ENCODE results near the gene RSPH3. TPM values are rescaled to one million over a fixed set of nuclear protein-coding genes. Genes with fewer than 3 reads are reported as not detected.

RSPH3 gene
- total and polyA plus RNA-seq, 2 of the 8 experiments (the other 6 are each of a cell fraction or from before 2014, with no cell fraction given) = 0.60 to 2.7 TPM

DNA sequence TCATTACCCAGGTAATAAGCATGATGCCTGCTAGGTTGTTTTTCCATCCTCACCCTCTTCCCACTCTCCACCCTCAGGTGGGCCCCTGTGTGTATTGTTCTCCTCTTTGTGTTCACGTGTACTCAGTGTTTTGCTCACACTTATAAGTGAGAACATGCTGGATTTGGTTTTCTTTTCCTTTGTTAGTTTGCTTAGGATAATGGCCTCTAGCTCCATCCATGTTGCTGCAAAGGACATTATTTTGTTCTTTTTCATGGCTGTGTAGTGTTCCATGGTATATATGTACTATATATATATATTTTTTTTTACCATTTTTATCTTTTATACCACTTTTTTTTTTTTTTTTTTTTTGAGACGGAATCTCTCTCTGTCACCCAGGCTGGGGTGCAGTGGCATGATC, 71.9 kb downstream of the RSPH3 start:
- Histone ChIP-seq H3K4me1 (replicated peaks in 1 of 4; ENCODE audit: control insufficient read depth in 3 of 4, insufficient read depth in 4 of 4, low read length in 3 of 4) (peaks cover 0 to 6% (median 3%) of the 10 kb centered on the region in 4 experiments; a peak in 3 of 7 replicates), H3K23me2 (ENCODE audit: low read depth, low read length) (no peaks in the 10 kb centered on the region; the same call in 1 of the 2 replicates), H3K27ac (ENCODE audit: low read depth, low read length) (no peak overlapping the region), H2AFZ (ENCODE audit: low read length) (no peak overlapping the region), H2BK20ac (ENCODE audit: low read length) (no peak overlapping the region), H3K18ac (ENCODE audit: extremely low read depth, low read length) (no peak overlapping the region), H3K4ac (replicated peaks; ENCODE audit: insufficient read length, low read depth, low read length) (no peak overlapping the region), H2BK15ac (ENCODE audit: low read length) (no peak overlapping the region), H3K4me2 (ENCODE audit: insufficient read depth in 1 of 2, low read depth in 2 of 2, low read length in 2 of 2) (no peak overlapping the region), H2BK120ac (replicated peaks; ENCODE audit: low read depth, low read length) (no peak overlapping the region), H3K27me3 (replicated peaks in 1 of 4; ENCODE audit: control insufficient read depth in 3 of 4, extremely low read depth in 1 of 4, insufficient read depth in 3 of 4, low read length in 3 of 4) (no peaks in the 10 kb centered on the region), H3K56ac (replicated peaks; ENCODE audit: insufficient read length, low read depth, low read length) (no peak overlapping the region), H4K20me1 (replicated peaks in 1 of 2; ENCODE audit: control insufficient read depth in 1 of 2, insufficient read depth in 2 of 2, low read length in 2 of 2) (no peaks in the 10 kb centered on the region), H3K79me1 (ENCODE audit: low read depth, low read length) (no peaks in the 10 kb centered on the region), H2BK5ac (ENCODE audit: low read depth, low read length) (no peak overlapping the region), H3K79me2 (ENCODE audit: control insufficient read depth in 1 of 2, insufficient read depth in 2 of 2, low read length in 2 of 2) (no peaks in the 10 kb centered on the region), H2BK12ac (ENCODE audit: low read depth, low read length) (no peak overlapping the region), H2AK5ac (ENCODE audit: low read depth, low read length) (no peak overlapping the region), H4K91ac (replicated peaks; ENCODE audit: insufficient read length, low read length) (no peak overlapping the region), H4K8ac (ENCODE audit: extremely low read depth, insufficient read depth, low read length) (no peak overlapping the region), H3K9ac (replicated peaks in 1 of 4; ENCODE audit: extremely low read depth in 1 of 4, low read depth in 3 of 4, low read length in 3 of 4) (no peak overlapping the region), H3K23ac (ENCODE audit: insufficient read length) (no peak overlapping the region), H3K14ac (ENCODE audit: insufficient read length) (no peak overlapping the region), H3K9me3 (ENCODE audit: insufficient read depth in 2 of 2, low read depth in 1 of 2, low read length in 1 of 2) (no peaks in the 10 kb centered on the region), H3K36me3 (ENCODE audit: control insufficient read depth in 2 of 4, insufficient read depth in 4 of 4, low read length in 3 of 4) (no peaks in the 10 kb centered on the region), H3K4me3 (ENCODE audit: extremely low read depth in 1 of 4, insufficient read depth in 2 of 4, low read depth in 3 of 4, low read length in 4 of 4) (no peak overlapping the region), H4K5ac (ENCODE audit: insufficient read length, low read depth, low read length) (no peak overlapping the region)
- CTCF ChIA-PET (ENCODE audit: partially characterized antibody) = interaction anchor here (0.6 to 1.4 kb wide), 3 partner anchors 12 to 66 kb away, joined by 3 to 4 read pairs (median 4); no protein-coding TSS in a partner anchor
- DNase-seq (ENCODE audit: low read depth in 1 of 2, low spot score in 2 of 2) = no peak
- POLR2A ChIA-PET (ENCODE audit: partially characterized antibody) = no interaction called here
- TF ChIP-seq POLR2A (IDR thresholded peaks at IDR 0.05; ENCODE audit: control extremely low read depth in 1 of 2, low read depth in 2 of 2, low read length in 2 of 2) (no peak), NANOG (IDR thresholded peaks at IDR 0.05; ENCODE audit: insufficient read depth, low read depth, low read length, poor library complexity, severe bottlenecking) (no peak), TAF1 (IDR thresholded peaks at IDR 0.05; ENCODE audit: low read depth, low read length) (no peak), TAF7 (optimal IDR thresholded peaks at IDR 0.05; ENCODE audit: borderline replicate concordance, low read depth, low read length) (no peak), SUZ12 (IDR thresholded peaks at IDR 0.05; ENCODE audit: low read length) (no peak)
- no peak for FAIRE-seq
- WGBS, 2 experiments (ENCODE audit: extremely low coverage in 1 of 2, insufficient coverage in 1 of 2, insufficient read length in 1 of 2, insufficient replicate concordance in 2 of 2, low coverage in 1 of 2, low lambda C conversion rate in 2 of 2, missing lambda C conversion rate in 1 of 2) = 96% methylated on average over 1 of the region's 2 CpGs; no CpG with 5 or more reads in 1 of the 2 experiments

Data from H1 (cell line).